Activated CD8-positive, alpha-beta memory T cell treated with anti-CD3 and anti-CD28 coated beads, Interleukin-2, amount 50 U/mL, for 1 hour (primary cell): Measurements from ENCODE around the gene NEK8.
"Not testable (repeated sequence)": the region's sequence is repeated elsewhere in the genome, so short reads cannot be mapped to it uniquely, and the experiment has no call there.

ENCODE experiments used
- DNase-seq: peaks from one replicate; pipeline ENCODE4 v3.0.0-alpha.2; 2020; ENCODE audit errors: extremely low read depth

The NEK8 gene

DNA sequence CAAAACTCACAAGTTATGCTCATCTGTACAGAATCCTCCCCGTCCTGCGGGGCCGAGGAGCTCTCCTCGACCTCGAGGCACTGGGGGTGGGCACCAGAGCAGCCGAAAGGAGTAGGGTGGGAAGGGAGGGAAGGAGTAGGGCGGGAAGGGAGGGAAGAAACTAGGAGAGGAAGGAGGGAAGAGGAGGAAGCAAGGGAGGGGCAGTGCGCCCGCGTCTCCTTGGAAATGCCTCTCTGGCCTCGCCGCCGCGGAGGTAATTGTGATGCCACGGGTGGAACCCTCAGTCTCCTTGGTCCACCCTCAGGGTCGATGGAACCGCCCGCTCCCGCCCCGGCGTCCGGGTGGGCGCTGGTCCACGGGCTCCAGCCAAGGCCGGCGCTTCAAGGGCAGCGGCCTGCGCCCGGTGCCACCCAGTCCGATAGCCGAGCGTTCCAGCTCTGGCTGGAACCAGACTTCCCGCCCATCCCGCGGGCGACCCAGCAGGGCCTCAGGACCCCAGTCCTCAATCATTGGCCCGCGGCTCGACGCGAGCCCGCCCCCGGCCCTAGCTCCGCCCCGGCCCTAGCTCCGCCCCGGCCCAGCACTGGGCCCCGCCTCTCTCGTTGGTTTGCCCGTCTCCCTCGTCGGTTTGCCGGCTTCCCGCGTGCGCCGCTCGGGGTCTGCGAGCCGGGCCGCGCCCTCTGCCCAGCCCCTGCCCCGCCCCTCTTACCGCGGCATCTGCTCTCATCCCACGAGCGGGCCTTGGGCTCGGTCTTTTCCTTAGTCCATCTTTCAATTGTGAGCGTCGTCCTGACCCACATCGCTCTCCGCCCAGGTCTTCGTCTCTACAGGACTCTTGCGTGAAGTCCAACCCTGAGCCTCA lies 17.5 kb upstream of the NEK8 start:
- no peak for DNase-seq

DNA sequence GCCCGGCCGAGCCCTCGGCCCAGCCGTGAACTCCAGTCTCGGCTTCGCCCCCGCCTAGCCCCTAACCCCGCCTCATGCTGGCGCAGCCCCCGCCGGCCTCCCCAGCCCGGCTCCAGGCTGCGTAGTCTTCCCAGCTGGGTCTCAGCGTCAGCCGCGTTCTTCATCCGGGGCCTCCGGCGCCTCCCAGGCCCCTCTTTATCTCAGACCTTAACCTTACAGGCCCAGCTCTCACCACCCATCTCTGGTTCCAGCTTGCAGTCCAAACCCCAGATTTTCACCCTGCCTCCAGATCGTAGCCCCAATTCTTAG lies 16.9 kb upstream of the NEK8 start, which contains the start of gene PROCA1:
TSS of gene PROCA1 (minus strand) at position 166 of the 309 bp plus-strand sequence. CDS start 228 bp downstream, outside the sequence.
- no peak for DNase-seq

- DNase-seq: no peak
Measured at GRCh38 chr17:28712032-28712704, 16.4 kb upstream of the NEK8 start.

GRCh38 chr17:28712705-28713415 lies 15.7 kb upstream of the NEK8 start:
- DNase-seq: no peak

DNA sequence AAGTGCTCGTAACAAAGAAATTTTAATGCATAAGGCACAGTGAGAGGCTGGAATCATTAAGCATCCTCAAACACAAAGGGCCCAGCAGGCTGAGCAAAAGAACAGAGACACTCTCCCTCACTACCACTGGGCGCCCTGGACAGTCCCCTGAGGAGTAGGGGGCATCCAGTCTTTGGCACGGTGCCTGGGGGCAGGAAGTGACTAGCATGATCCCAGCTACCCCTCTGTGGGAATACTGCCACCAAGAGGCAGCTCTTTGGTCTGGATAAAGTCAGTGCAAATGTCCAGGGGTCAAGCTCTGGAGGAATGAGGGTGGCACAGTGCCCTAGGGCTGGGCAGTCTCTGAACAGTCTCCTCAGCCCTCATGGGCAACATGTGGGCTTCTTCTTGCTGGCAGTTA lies 14.3 kb upstream of the NEK8 start:
- DNase-seq: no peak

DNA sequence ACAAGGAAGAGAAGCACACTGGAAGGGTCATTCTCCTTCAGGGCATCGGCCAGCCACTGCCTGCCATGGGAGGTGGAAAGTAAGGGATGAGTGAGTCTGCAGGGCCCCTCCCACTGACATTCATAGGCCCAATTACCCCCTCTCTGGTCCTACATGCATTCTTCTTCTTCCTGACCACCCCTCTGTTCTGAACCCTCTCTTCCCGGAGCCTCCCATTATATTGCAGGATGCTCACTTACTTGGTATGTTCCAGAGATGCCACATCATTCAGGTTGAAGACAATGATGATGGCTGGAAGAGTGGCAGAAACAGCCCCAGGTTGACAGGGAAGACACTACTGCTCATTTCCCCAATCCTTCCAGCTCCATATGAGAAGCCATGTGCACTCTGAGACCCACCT lies 13.4 kb upstream of the NEK8 start:
- DNase-seq: no peak

- DNase-seq: no peak
Measured at GRCh38 chr17:28716740-28717577, 11.6 kb upstream of the NEK8 start.

DNA sequence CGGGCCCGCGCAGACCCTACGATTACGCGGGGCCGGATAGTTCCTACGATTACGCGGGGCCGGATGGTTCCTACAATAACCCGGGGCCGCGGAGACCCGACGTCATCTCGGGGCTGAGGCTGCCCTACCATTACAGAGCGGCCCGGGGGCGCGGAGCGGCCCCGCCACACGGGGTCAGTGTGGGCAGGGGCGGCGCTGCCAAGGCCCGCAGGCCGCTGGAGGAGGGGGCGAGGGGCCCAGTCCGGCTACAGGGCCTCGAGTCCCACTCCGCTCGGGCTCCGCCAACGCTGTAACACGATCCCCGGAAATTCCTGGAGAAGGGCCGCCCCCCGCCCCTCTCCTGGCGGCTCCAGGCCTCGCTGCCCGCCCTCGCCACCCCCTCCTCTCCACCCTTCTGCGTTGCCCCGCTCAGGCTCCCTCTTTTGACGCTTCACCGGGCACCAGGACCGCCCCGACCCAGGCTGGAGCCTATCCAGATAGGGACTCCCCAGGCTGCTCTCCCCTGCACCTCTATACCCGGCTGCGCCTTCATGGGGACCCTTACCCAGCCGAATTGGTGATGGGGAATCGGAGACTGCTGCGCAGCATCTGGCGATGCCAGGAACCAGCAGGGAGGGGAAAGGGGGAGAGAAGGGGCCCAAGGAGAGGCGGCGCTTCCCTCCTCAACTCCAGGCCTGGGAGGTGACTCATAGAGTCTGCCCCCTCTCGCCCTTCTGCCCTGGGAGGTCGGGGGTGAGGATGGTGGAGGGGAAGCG lies 10.8 kb upstream of the NEK8 start, which contains the start of gene RAB34:
TSS of gene RAB34 (minus strand) at position 291 of the 755 bp plus-strand sequence. CDS start 602 bp downstream, outside the sequence.
- DNase-seq: no peak

DNA sequence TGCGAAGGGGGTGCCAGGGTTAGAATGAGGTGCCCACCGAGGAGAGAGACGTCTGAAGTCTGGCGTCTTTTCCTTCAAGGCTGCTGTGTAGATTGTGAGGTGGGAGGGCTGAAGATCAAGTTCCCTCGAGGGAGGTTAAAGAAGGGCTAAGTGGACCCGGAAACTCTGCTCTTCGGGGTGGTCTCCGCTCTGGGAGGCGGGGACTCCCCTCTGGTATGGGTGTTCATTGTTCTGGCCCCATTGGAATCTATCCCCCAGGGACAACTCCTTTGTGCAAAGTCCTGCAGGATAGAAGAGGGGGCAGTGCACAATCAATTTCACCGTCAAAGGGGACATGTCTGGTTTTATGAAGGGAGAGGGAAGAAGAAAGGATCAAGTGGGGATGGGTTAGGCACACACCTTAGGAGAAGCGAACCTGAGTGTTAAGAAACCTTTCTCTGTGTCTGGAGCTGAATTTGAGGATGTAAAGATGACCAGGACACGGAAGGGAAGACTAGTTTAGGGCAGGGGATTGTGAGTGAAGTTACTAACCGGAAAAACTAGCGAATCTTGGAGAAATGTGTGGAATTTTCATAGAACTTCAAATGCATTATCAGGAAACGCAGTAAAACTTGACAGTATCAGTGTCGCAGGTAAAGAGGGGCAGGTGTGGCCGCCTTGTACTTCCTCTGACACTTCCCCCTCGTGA lies 10.1 kb upstream of the NEK8 start:
- no peak for DNase-seq

- no peak for DNase-seq
Measured at GRCh38 chr17:28719021-28719433, 9.6 kb upstream of the NEK8 start.

GRCh38 chr17:28720247-28720996 lies 8.2 kb upstream of the NEK8 start:
- DNase-seq: no peak

DNA sequence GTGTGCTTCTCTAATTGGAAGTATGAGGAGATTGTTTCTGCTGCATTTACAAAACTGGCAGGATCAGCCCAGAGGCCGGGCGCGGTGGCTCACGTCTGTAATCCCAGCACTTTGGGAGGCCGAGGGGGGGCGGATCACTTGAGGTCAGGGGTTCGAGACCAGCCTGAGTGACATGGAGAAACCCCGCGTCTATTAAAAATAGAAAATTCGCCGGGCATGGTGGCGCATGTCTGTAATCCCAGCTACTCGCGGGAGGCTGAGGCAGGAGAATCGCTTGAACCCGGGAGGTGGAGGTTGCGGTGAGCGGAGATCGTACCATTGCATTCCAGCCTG lies 7.6 kb upstream of the NEK8 start:
- not testable (repeated sequence) for DNase-seq

DNA sequence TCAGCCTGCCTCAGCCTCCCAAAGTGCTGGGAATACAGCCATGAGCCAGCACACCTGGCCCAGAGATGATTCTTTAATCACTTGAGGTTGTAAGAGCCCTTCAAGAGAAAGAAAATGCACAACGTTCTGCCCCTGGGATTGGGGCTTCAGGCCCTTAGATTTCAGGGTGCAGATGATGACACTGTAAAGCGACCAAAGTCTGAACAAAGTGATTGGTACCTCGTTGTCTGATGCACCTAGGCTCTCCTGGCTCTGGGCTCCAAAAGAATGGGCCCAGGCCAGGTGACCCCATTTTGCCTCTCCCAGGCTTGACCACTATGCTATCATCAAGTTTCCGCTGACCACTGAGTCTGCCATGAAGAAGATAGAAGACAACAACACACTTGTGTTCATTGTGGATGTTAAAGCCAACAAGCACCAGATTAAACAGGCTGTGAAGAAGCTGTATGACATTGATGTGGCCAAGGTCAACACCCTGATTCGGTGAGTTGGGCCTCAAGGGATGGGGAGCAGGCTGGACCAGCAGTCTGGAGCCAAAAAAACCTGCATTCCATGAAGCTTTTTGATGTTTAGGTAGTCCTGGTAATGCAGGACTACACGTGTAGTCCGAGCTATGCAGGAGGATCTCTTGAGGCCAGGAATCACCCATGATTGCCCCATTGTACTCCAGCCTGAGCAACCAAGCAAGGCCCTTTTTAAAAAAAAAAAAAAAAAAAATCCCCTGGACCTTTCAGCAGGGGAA lies 6.0 kb upstream of the NEK8 start:
- DNase-seq: no peak

GRCh38 chr17:28723159-28723835 lies 5.3 kb upstream of the NEK8 start:
- DNase-seq: no peak

- not testable (repeated sequence) for DNase-seq
Measured at GRCh38 chr17:28723836-28724499, 4.6 kb upstream of the NEK8 start.

DNA sequence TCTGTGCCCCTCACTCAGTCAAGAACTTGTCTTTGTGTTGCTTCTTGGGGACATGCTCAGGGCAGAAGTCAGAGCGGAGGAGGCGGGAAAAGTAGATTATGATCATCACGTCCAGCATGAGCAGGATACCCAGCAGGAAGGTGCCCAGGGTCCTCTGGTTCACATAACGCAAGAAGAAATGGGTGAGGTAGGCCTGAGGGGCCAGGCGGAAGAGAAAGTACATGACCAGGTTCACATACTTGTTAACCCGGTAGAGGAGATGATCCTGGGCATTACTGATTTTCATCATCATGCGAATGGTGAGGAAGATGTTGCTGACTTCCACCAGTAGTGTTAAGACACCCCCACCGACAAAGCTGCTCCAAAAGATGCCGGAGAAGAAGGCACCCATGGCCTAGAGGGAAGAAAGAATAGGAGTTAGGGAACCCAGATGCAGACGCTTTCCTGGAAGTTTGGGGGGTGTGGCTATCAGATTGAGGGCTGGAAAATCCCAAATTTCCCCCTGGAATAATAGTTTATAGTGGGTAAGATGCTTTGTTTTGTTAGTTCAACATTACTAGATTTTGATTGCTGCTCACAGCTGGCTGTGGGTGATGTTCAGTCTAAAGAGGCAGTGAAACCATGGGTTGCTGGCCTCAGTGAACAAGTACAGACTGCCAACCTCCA lies 4.0 kb upstream of the NEK8 start:
- no peak for DNase-seq

DNA sequence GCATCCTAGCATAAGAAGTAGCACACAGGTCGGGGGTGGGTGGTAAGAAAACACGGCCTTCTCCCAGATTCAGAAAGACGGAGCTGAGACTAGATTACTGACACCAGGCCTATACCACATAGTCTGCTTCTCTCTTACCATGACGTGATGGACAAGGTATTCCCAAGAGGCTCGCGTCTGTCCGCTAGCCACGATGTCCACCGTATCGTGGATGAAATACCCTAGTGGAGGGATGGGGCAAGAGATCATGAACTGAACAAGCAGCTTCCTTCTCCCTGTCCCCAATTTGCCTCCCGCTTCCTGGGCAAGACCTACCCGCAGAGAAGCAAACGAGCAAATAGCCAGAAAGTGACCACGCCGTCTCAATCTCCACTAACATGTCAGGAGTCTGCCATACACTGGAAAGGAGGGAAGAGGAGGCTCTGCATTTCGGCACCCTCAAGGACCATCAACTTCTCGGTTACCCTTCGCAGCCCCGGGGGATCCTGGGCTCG lies 3.4 kb upstream of the NEK8 start:
- no peak for DNase-seq
